GM18868 (cell line): ENCODE results near the gene CFAP69.
"Not testable (repeated sequence)": the region's sequence is repeated elsewhere in the genome, so short reads cannot be mapped to it uniquely, and the experiment has no call there.

Source experiments
- ATAC-seq: cut with Tn5 transposase; IDR thresholded peaks from one replicate; pipeline ENCODE4 v1.9.1; 2021; ENCODE audit warnings: mild to moderate bottlenecking, moderate library complexity; ENCODE audit not compliant: unreplicated experiment

CFAP69 gene

DNA sequence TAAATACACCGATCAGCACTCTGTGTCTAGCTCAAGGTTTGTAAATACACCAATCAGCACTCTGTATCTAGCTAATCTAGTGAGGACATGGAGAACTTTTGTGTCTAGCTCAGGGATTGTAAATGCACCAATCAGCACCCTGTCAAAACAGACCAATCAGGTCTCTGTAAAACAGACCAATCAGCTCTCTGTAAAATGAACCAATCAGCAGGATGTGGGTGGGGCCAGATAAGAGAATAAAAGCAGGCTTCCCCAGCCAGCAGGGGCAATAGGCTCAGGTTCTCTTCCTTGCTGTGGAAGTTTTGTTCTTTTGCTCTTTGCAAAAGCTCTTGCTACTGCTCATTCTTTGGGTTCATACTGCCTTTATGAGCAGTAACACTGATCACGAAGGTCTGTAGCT lies 90.0 kb downstream of the CFAP69 start:
- not testable (repeated sequence) for ATAC-seq

DNA sequence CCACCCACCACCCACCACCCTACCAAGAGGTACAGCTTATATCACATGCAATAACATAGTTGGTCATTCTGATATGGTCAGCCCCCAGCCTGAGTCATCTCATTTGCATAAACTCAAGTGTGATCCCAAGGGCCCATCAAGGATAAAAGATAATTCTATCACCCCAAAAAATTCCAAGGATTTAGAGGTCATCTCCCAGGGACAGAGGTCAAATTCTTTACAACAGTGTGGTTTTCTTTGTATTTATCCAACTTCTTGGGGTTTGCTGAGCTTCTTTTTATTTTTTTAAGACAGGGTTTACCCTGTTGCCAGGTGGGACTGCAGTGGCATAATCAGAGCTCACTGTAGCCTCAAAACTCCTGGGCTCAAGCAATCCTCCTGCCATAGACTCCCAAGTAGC lies 92.1 kb downstream of the CFAP69 start:
- ATAC-seq: no peak

DNA sequence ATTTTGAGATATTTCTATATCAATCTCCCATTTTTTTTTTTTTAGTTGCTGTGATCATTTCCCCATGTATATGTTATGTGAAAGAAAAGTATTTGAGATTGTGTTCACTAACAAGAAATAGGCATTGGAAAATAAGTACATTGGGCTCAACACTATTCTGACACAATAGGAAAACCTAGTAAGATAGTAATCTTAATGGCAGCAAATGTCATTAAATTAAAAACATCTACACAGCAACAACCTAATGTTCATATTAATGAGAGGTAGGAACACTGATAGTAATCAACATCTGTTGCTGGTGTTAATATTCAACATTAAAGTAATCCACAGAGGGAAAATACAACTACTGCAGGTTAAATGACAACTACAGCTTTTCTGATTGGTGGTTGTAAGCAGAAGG lies 100.0 kb downstream of the CFAP69 start:
- no peak for ATAC-seq

DNA sequence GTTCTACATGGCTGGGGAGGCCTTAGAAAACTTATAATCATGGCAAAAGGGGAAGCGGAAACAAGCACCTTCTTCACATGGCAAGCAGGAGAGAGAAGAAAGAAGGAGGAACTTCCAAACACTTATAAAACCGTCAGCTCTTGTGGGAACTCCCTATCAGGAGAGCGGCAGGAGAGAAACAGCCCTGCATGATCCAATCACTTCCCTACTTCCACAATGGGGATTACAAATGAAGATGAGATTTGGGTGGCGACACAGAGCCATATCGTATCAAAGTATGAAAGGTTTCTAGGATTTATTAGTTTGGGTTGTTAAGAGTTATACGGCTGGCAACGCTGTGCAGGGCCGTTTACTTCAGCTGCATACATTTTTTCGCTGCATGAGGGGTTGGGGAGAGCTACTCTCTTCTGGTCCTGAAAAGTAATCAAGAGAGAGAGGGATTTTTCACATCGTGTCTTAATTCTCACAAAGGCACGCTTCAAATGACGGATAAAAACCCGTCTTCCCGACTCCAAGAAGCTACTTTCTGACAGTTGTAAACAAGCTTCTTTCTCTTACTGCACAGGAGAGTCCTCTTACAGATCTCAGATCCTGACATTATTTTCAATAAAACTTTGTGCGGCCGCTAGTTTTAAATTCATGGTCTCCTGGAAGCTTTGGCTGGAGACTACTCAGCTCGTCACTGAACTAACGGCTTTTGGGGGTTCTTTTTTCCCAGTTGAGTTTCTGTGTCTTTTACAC lies 100.8 kb downstream of the CFAP69 start:
- ATAC-seq: peak; percentile 15

DNA sequence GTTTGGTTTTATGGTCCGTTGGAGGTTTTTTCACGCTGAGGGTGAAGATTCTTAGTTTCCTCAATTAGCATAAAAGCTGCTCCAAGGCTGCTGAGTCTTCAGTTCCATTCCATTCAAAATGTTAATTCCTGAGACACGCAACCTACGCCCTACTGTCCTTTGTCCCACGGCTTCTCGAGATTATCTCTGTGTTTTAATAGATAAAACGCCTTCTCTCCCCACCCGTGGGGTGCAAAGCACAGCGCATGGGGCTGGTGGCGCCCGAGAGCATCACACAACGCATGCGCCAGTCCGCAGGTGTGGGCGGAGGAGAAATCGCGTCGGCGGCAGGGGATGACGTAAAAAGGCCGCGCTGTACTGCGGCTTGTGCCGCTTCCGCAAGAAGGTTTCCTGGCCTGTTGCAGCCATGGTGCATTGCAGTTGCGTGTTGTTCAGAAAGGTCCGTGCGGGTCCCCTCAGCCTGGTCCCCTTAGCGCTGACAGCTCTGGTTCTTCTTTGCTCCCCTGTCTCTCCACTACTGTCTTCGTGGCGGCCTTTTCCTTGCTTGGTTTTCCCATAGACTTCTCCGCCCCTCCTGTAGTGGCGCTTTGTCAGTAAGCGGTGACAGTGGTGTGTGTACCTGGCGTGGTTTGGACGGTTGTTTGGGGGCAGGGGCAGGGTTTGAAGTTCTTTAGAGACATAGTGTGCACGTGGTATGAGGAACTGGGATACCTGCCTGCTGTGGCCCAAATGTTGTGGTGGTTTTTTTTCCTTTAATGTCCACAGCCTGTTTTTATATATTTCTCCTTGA lies 101.6 kb downstream of the CFAP69 start, which contains the start of gene GTPBP10:
GTPBP10 (plus strand) TSS at position 381 of the 790 bp plus-strand sequence; CDS start at position 407, 26 bp downstream.
- peak; percentile 94 for ATAC-seq

DNA sequence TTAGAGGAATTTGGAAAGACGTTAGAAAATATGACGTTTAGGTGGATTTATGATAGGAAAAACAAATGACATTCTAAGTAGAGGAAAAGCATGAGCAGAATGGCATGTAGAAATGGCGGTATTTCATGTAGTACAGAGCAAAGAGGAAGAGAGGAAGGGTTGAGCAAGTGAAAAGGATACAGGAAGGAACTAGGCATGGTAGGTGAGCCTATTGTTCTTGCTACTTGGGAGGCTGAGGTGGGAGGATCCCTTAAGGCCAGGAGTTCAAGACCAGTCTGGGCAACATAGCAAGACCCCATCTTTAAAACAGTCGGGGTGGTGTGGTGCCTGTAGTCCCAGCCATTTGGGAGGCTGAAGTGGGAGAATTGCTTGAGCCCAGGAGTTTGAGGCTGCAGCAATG lies 102.8 kb downstream of the CFAP69 start:
- no peak for ATAC-seq

DNA sequence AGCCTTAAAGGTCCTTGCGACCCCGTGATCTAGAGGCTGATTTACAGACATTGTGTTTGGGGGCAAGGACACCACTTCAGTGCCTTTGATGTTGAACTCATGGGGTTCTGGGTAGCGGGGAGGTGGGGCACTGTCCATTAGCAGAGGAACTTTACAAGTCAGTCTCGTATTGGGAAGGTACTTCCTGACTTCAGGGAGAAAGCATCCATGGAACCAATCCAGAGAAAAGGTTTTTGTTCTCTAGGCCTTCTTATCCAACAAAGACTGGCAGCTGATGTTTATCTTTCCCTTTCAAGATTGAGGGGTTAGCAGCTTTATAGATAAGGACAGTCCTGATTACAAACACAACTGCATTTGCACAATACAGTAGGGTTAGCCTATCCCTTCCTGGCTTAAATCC lies 104.3 kb downstream of the CFAP69 start:
- no peak for ATAC-seq

DNA sequence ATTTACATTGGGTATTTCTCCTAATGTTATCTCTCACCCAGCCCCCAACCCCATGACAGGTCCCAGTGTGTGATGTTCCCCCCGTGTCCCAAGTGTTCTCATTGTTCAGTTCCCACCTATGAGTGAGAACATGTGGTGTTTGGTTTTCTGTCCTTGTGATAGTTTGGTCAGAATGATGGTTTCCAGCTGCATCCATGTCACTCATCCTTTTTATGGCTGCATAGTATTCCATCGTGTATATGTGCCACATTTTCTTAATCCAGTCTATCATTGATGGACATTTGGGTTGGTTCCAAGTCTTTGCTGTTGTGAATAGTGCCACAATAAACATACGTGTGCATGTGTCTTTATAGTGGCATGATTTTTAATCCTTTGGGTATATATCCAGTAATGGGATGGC lies 105.1 kb downstream of the CFAP69 start:
- not testable (repeated sequence) for ATAC-seq

DNA sequence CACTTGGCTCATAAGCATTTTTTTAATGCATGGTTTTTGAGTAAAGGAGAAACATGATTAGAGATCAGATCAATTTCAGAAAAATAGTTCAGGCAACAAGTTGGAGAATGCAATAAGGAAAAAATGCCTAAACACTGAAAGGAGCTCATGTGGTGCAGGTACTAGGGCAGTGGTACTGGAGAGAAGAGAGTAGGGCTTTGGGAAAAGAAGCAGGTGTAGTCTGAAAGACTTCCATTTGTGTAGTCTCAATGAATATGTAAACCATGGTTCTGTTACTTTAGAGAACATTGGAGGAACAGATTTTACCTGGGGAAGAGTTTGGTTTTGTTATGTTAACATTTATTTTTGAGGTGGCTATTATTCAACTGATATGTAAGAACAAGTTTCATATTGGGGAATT lies 107.0 kb downstream of the CFAP69 start:
- ATAC-seq: no peak
